ENCODE data around the gene HHIP.

DNA sequence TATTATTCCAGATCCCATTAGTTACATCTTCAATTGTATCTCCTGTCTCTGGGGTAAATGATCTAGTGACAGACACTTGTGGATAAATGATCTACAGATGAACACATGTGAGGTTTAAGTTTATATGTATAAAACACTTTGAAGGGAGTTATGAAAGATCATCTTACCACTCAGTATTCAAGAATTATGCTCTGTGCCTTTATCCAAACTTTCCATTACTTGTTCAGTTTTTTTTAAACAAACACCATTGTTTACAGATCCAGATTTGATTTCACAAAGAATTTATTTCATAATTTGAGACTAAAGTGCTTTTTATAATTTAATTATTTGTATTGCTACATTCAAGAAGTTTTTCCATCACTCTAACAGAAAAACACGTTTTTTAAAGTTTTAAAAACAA lies 142.5 kb downstream of the HHIP start:
- TF ChIP-seq, protein P1, sequence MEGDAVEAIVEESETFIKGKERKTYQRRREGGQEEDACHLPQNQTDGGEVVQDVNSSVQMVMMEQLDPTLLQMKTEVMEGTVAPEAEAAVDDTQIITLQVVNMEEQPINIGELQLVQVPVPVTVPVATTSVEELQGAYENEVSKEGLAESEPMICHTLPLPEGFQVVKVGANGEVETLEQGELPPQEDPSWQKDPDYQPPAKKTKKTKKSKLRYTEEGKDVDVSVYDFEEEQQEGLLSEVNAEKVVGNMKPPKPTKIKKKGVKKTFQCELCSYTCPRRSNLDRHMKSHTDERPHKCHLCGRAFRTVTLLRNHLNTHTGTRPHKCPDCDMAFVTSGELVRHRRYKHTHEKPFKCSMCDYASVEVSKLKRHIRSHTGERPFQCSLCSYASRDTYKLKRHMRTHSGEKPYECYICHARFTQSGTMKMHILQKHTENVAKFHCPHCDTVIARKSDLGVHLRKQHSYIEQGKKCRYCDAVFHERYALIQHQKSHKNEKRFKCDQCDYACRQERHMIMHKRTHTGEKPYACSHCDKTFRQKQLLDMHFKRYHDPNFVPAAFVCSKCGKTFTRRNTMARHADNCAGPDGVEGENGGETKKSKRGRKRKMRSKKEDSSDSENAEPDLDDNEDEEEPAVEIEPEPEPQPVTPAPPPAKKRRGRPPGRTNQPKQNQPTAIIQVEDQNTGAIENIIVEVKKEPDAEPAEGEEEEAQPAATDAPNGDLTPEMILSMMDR (IDR thresholded peaks at IDR 0.05; ENCODE audit: low read depth, low read length, missing input control): no peak
- TF ChIP-seq EGR1 (IDR thresholded peaks at IDR 0.05; ENCODE audit: low read depth in 2 of 2): no peak
